Measurements from ENCODE around the gene ZNF662. TPM values are rescaled to one million over a fixed set of nuclear protein-coding genes. Genes with fewer than 3 reads are reported as not detected.
"Not testable (repeated sequence)": the region's sequence is repeated elsewhere in the genome, so short reads cannot be mapped to it uniquely, and the experiment has no call there.

The ZNF662 gene
- not detected in 2 replicates for total RNA-seq (2014; rRNA removed; shearing (Covaris generic))

- DNase-seq (ENCODE audit: low spot score), result no peak
These were observed at the start of gene ZNF662 for GRCh38 chr3:42906070-42906847. ZNF662 (plus strand) TSS chr3:42906142; CDS start chr3:42908115, 1,973 bp downstream.

GRCh38 chr3:42856544-42856943 is 49.4 kb upstream of the ZNF662 start:
- no peak for DNase-seq (ENCODE audit: low spot score)

- no peak for DNase-seq (ENCODE audit: low spot score)
These were observed 41.5 kb upstream of the ZNF662 start for GRCh38 chr3:42864321-42864950.

GRCh38 chr3:42865256-42865655 is 40.7 kb upstream of the ZNF662 start:
- no peak for DNase-seq (ENCODE audit: low spot score)

- no peak for DNase-seq (ENCODE audit: low spot score)
These were observed 38.8 kb upstream of the ZNF662 start for GRCh38 chr3:42867138-42867537.

GRCh38 chr3:42868841-42869240 is 37.1 kb upstream of the ZNF662 start:
- no peak for DNase-seq (ENCODE audit: low spot score)

GRCh38 chr3:42871592-42872196 is 34.2 kb upstream of the ZNF662 start:
- DNase-seq (ENCODE audit: low spot score), result no peak

GRCh38 chr3:42872718-42873117 is 33.2 kb upstream of the ZNF662 start:
- DNase-seq (ENCODE audit: low spot score), result no peak

- no peak for DNase-seq (ENCODE audit: low spot score)
These were observed 32.5 kb upstream of the ZNF662 start for GRCh38 chr3:42873221-42873982.

GRCh38 chr3:42874749-42875148 is 31.2 kb upstream of the ZNF662 start:
- DNase-seq (ENCODE audit: low spot score), result no peak

GRCh38 chr3:42875325-42876151 is 30.4 kb upstream of the ZNF662 start, which contains the start of gene CYP8B1:
CYP8B1 (minus strand) TSS chr3:42875879; CDS start chr3:42875816, 63 bp downstream.
- no peak for DNase-seq (ENCODE audit: low spot score)

GRCh38 chr3:42876401-42876800 is 29.5 kb upstream of the ZNF662 start:
- DNase-seq (ENCODE audit: low spot score), result no peak

- no peak for DNase-seq (ENCODE audit: low spot score)
These were observed 28.8 kb upstream of the ZNF662 start for GRCh38 chr3:42876940-42877720.

GRCh38 chr3:42877881-42878280 is 28.1 kb upstream of the ZNF662 start:
- no peak for DNase-seq (ENCODE audit: low spot score)

GRCh38 chr3:42880183-42880582 is 25.8 kb upstream of the ZNF662 start:
- DNase-seq (ENCODE audit: low spot score), result no peak

GRCh38 chr3:42880601-42881451 is 25.1 kb upstream of the ZNF662 start:
- DNase-seq (ENCODE audit: low spot score), result peak; percentile 80

- DNase-seq (ENCODE audit: low spot score), result not testable (repeated sequence)
These were observed 22.6 kb upstream of the ZNF662 start for GRCh38 chr3:42883251-42883930.

- DNase-seq (ENCODE audit: low spot score), result no peak
These were observed 21.6 kb upstream of the ZNF662 start for GRCh38 chr3:42884324-42884723.

Measured in A172 (cell line).